ENCODE results near the gene CACNA1G.

Gene CACNA1G

GRCh38 chr17:50579399-50579798 is 18.9 kb downstream of the CACNA1G start:
- TF ChIP-seq CTCF (conservative IDR thresholded peaks at IDR 0.05), result no peak
- no peak overlapping the region for H3K27ac ChIP-seq

- no peak for TF ChIP-seq CTCF (conservative IDR thresholded peaks at IDR 0.05)
- H3K27ac ChIP-seq, result no peak overlapping the region
Measured at GRCh38 chr17:50580646-50581045, 20.1 kb downstream of the CACNA1G start.

- H3K27ac ChIP-seq, result no peak overlapping the region
- no peak for TF ChIP-seq CTCF (conservative IDR thresholded peaks at IDR 0.05)
Measured at GRCh38 chr17:50581316-50581715, 20.8 kb downstream of the CACNA1G start.

- no peak overlapping the region for H3K27ac ChIP-seq
- TF ChIP-seq CTCF (conservative IDR thresholded peaks at IDR 0.05), result no peak
Measured at GRCh38 chr17:50582741-50583140, 22.2 kb downstream of the CACNA1G start.

GRCh38 chr17:50583641-50584040 is 23.1 kb downstream of the CACNA1G start:
- H3K27ac ChIP-seq, result no peak overlapping the region
- TF ChIP-seq CTCF (conservative IDR thresholded peaks at IDR 0.05), result no peak

- no peak overlapping the region for H3K27ac ChIP-seq
- TF ChIP-seq CTCF (conservative IDR thresholded peaks at IDR 0.05), result no peak
Measured at GRCh38 chr17:50584116-50584515, 23.6 kb downstream of the CACNA1G start.

- no peak for TF ChIP-seq CTCF (conservative IDR thresholded peaks at IDR 0.05)
- no peak overlapping the region for H3K27ac ChIP-seq
Measured at GRCh38 chr17:50584749-50585148, 24.2 kb downstream of the CACNA1G start.

GRCh38 chr17:50585346-50585745 is 24.8 kb downstream of the CACNA1G start:
- no peak for TF ChIP-seq CTCF (conservative IDR thresholded peaks at IDR 0.05)
- H3K27ac ChIP-seq, result no peak overlapping the region

Measured in VCaP (cell line).